ENCODE measurements around the gene SEC14L3. TPM values are rescaled to one million over a fixed set of nuclear protein-coding genes. Genes with fewer than 3 reads are reported as not detected.

Gene SEC14L3
- polyA plus RNA-seq, 1 donor = 0.06 TPM

- H3K4me3 ChIP-seq (ENCODE audit: low read length) = no peak overlapping the region
- no CpG with 5 or more reads among the region's 8 CpGs for WGBS (ENCODE audit: insufficient coverage, low lambda C conversion rate)
- H3K27me3 ChIP-seq (ENCODE audit: control insufficient read depth, insufficient read depth, low read length) = peaks cover 38% of the 10 kb centered on the region
- H3K4me1 ChIP-seq (ENCODE audit: control insufficient read depth, insufficient read depth, low read length) = peaks cover 3% of the 10 kb centered on the region
- no peak overlapping the region for H3K27ac ChIP-seq (ENCODE audit: low read length)
- no peaks in the 10 kb centered on the region for H3K9me3 ChIP-seq (ENCODE audit: control insufficient read depth, low read depth, low read length)
- DNase-seq = no peak
- no peaks in the 10 kb centered on the region for H3K36me3 ChIP-seq (ENCODE audit: control insufficient read depth, insufficient read depth, low read length)
Measured at GRCh38 chr22:30506507-30506968, 34.7 kb upstream of the SEC14L3 start.

DNA sequence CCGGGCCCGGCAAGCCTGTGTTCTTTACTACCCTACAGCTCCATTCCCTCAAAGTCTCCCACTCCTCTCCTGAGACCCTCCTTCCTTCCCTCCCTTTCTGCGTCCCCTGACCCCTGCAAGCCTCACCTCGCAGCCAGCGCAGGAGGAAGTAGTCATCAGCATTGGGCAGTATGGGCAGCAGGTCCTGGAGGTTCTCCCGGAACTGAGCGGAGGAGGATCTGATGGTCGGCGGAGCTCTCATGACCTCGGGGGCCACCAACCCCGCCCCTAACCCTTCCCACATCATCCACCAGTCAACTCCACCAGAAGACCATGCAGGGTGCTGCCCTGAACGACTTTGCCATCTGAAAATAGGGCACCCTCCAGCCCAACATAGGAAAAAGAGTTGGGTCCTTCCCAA is 31.7 kb upstream of the SEC14L3 start:
- WGBS (ENCODE audit: insufficient coverage, low lambda C conversion rate) = no CpG with 5 or more reads among the region's 12 CpGs
- Histone ChIP-seq H3K36me3 (ENCODE audit: control insufficient read depth, insufficient read depth, low read length) (no peaks in the 10 kb centered on the region), H3K27me3 (ENCODE audit: control insufficient read depth, insufficient read depth, low read length) (peaks cover 38% of the 10 kb centered on the region), H3K4me3 (ENCODE audit: low read length) (no peak overlapping the region), H3K9me3 (ENCODE audit: control insufficient read depth, low read depth, low read length) (no peaks in the 10 kb centered on the region), H3K4me1 (ENCODE audit: control insufficient read depth, insufficient read depth, low read length) (peaks cover 3% of the 10 kb centered on the region), H3K27ac (ENCODE audit: low read length) (no peak overlapping the region)
- no peak for DNase-seq

- peaks cover 37% of the 10 kb centered on the region for H3K27me3 ChIP-seq (ENCODE audit: control insufficient read depth, insufficient read depth, low read length)
Measured at GRCh38 chr22:30502911-30503310, 31.1 kb upstream of the SEC14L3 start.

GRCh38 chr22:30502153-30502552 is 30.3 kb upstream of the SEC14L3 start:
- Histone ChIP-seq H3K9me3 (ENCODE audit: control insufficient read depth, low read depth, low read length) (no peaks in the 10 kb centered on the region), H3K4me3 (ENCODE audit: low read length) (no peak overlapping the region), H3K4me1 (ENCODE audit: control insufficient read depth, insufficient read depth, low read length) (peaks cover 3% of the 10 kb centered on the region), H3K36me3 (ENCODE audit: control insufficient read depth, insufficient read depth, low read length) (no peaks in the 10 kb centered on the region), H3K27ac (ENCODE audit: low read length) (no peak overlapping the region), H3K27me3 (ENCODE audit: control insufficient read depth, insufficient read depth, low read length) (peaks cover 34% of the 10 kb centered on the region)
- no CpG with 5 or more reads among the region's 4 CpGs for WGBS (ENCODE audit: insufficient coverage, low lambda C conversion rate)
- no peak for DNase-seq

More at GRCh38 chr22:30502911-30503310, 31.1 kb upstream of the SEC14L3 start:
- no peak overlapping the region for H3K27ac ChIP-seq (ENCODE audit: low read length)
- H3K4me1 ChIP-seq (ENCODE audit: control insufficient read depth, insufficient read depth, low read length) = peaks cover 3% of the 10 kb centered on the region
- WGBS (ENCODE audit: insufficient coverage, low lambda C conversion rate) = no CpG with 5 or more reads among the region's 3 CpGs
- DNase-seq = no peak
- H3K4me3 ChIP-seq (ENCODE audit: low read length) = no peak overlapping the region
- H3K36me3 ChIP-seq (ENCODE audit: control insufficient read depth, insufficient read depth, low read length) = no peaks in the 10 kb centered on the region
- H3K9me3 ChIP-seq (ENCODE audit: control insufficient read depth, low read depth, low read length) = no peaks in the 10 kb centered on the region

GRCh38 chr22:30500628-30501027 is 28.8 kb upstream of the SEC14L3 start:
- no peak for DNase-seq
- peaks cover 22% of the 10 kb centered on the region for H3K27me3 ChIP-seq (ENCODE audit: control insufficient read depth, insufficient read depth, low read length)
- 100% methylated on average over 1 of the region's 6 CpGs for WGBS (ENCODE audit: insufficient coverage, low lambda C conversion rate)
- H3K4me1 ChIP-seq (ENCODE audit: control insufficient read depth, insufficient read depth, low read length) = peaks cover 3% of the 10 kb centered on the region
- no peak overlapping the region for H3K4me3 ChIP-seq (ENCODE audit: low read length)
- H3K36me3 ChIP-seq (ENCODE audit: control insufficient read depth, insufficient read depth, low read length) = no peaks in the 10 kb centered on the region
- H3K27ac ChIP-seq (ENCODE audit: low read length) = no peak overlapping the region
- H3K9me3 ChIP-seq (ENCODE audit: control insufficient read depth, low read depth, low read length) = no peaks in the 10 kb centered on the region

GRCh38 chr22:30497466-30498150 is 25.8 kb upstream of the SEC14L3 start:
- no peak for DNase-seq
- peaks cover 2% of the 10 kb centered on the region for H3K27me3 ChIP-seq (ENCODE audit: control insufficient read depth, insufficient read depth, low read length)
- no peak overlapping the region for H3K27ac ChIP-seq (ENCODE audit: low read length)
- no peak overlapping the region for H3K4me3 ChIP-seq (ENCODE audit: low read length)
- no CpG with 5 or more reads among the region's 7 CpGs for WGBS (ENCODE audit: insufficient coverage, low lambda C conversion rate)
- H3K4me1 ChIP-seq (ENCODE audit: control insufficient read depth, insufficient read depth, low read length) = no peaks in the 10 kb centered on the region
- H3K9me3 ChIP-seq (ENCODE audit: control insufficient read depth, low read depth, low read length) = no peaks in the 10 kb centered on the region
- H3K36me3 ChIP-seq (ENCODE audit: control insufficient read depth, insufficient read depth, low read length) = no peaks in the 10 kb centered on the region

- no peak overlapping the region for H3K27ac ChIP-seq (ENCODE audit: low read length)
- H3K4me1 ChIP-seq (ENCODE audit: control insufficient read depth, insufficient read depth, low read length) = no peaks in the 10 kb centered on the region
- no peak for DNase-seq
- no peak overlapping the region for H3K4me3 ChIP-seq (ENCODE audit: low read length)
- no CpG with 5 or more reads among the region's 14 CpGs for WGBS (ENCODE audit: insufficient coverage, low lambda C conversion rate)
- H3K27me3 ChIP-seq (ENCODE audit: control insufficient read depth, insufficient read depth, low read length) = peaks cover 2% of the 10 kb centered on the region
- no peaks in the 10 kb centered on the region for H3K36me3 ChIP-seq (ENCODE audit: control insufficient read depth, insufficient read depth, low read length)
- no peaks in the 10 kb centered on the region for H3K9me3 ChIP-seq (ENCODE audit: control insufficient read depth, low read depth, low read length)
Measured at GRCh38 chr22:30495041-30495784, 23.4 kb upstream of the SEC14L3 start.

DNA sequence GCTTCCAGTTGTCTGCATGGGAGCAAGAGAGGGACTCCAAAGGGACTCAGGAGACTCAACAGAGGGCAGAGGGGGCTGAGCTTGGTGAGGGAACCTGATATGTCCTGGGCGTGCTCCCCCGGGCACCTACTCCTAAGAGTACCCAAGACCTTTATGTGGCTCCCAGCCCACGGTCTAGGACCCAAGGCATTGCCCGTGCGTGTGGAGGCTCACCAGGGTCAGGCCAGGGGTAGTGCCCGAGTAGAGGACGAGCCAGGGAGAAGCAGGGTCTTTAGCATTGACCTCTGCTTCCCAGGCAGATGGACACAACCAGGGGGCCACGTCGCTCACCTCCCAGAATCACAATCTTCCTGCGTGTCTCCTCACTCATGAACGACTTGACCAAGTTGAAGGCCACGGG is 20.3 kb upstream of the SEC14L3 start:
- WGBS (ENCODE audit: insufficient coverage, low lambda C conversion rate) = no CpG with 5 or more reads among the region's 12 CpGs
- no peaks in the 10 kb centered on the region for H3K9me3 ChIP-seq (ENCODE audit: control insufficient read depth, low read depth, low read length)
- no peaks in the 10 kb centered on the region for H3K4me1 ChIP-seq (ENCODE audit: control insufficient read depth, insufficient read depth, low read length)
- H3K4me3 ChIP-seq (ENCODE audit: low read length) = no peak overlapping the region
- peaks cover 2% of the 10 kb centered on the region for H3K27me3 ChIP-seq (ENCODE audit: control insufficient read depth, insufficient read depth, low read length)
- no peak overlapping the region for H3K27ac ChIP-seq (ENCODE audit: low read length)
- H3K36me3 ChIP-seq (ENCODE audit: control insufficient read depth, insufficient read depth, low read length) = no peaks in the 10 kb centered on the region
- no peak for DNase-seq

- no peak overlapping the region for H3K27ac ChIP-seq (ENCODE audit: low read length)
- H3K27me3 ChIP-seq (ENCODE audit: control insufficient read depth, insufficient read depth, low read length) = peaks cover 2% of the 10 kb centered on the region
- no peaks in the 10 kb centered on the region for H3K36me3 ChIP-seq (ENCODE audit: control insufficient read depth, insufficient read depth, low read length)
- no peaks in the 10 kb centered on the region for H3K9me3 ChIP-seq (ENCODE audit: control insufficient read depth, low read depth, low read length)
- H3K4me1 ChIP-seq (ENCODE audit: control insufficient read depth, insufficient read depth, low read length) = no peaks in the 10 kb centered on the region
- no peak for DNase-seq
- no CpG with 5 or more reads among the region's 7 CpGs for WGBS (ENCODE audit: insufficient coverage, low lambda C conversion rate)
- no peak overlapping the region for H3K4me3 ChIP-seq (ENCODE audit: low read length)
Measured at GRCh38 chr22:30491381-30491780, 19.6 kb upstream of the SEC14L3 start.

- H3K36me3 ChIP-seq (ENCODE audit: control insufficient read depth, insufficient read depth, low read length) = no peaks in the 10 kb centered on the region
- no peak overlapping the region for H3K4me3 ChIP-seq (ENCODE audit: low read length)
- H3K27ac ChIP-seq (ENCODE audit: low read length) = no peak overlapping the region
- H3K27me3 ChIP-seq (ENCODE audit: control insufficient read depth, insufficient read depth, low read length) = peaks cover 2% of the 10 kb centered on the region
- no peaks in the 10 kb centered on the region for H3K4me1 ChIP-seq (ENCODE audit: control insufficient read depth, insufficient read depth, low read length)
- DNase-seq = peak in 1 of 2 donors; percentile 15
- no peaks in the 10 kb centered on the region for H3K9me3 ChIP-seq (ENCODE audit: control insufficient read depth, low read depth, low read length)
- WGBS (ENCODE audit: insufficient coverage, low lambda C conversion rate) = no CpG with 5 or more reads among the region's 11 CpGs
Measured at GRCh38 chr22:30490399-30490798, 18.6 kb upstream of the SEC14L3 start.

Measured in large intestine (tissue), 3 donors.